K562 (cell line): ENCODE measurements around the gene SFRP2.

Experiments used
- ADNP ChIP-seq: fragments of 200-800 bp; sonication (Bioruptor generic); IDR thresholded peaks from 2 replicates; pipeline ENCODE4 v1.6.1; 2016; ENCODE audit warnings: missing genetic modification characterization, missing compliant biosample characterization
- CCNT2 ChIP-seq: IDR thresholded peaks from 2 replicates; pipeline ENCODE4 v1.6.1; 2011; ENCODE audit warnings: borderline replicate concordance, low read depth, mild to moderate bottlenecking, moderate library complexity, mixed read lengths, low read length; ENCODE audit not compliant: insufficient read length; ENCODE audit errors: extremely low read depth
- EHMT2 ChIP-seq: fragments of 450-650 bp; IDR thresholded peaks from 2 replicates; pipeline ENCODE4 v1.6.1; 2018; ENCODE audit warnings: antibody characterized with exemption
- GABPB1 ChIP-seq: sonication (generic); formaldehyde crosslinking; IDR thresholded peaks from 2 replicates; pipeline ENCODE4 v1.8.0; 2022; ENCODE audit warnings: mild to moderate bottlenecking, missing genetic modification reagents
- RAD21 ChIP-seq, 2 experiments: fragments of 250-450 bp in 1 of 2; fragments of 450-650 bp in 1 of 2; sonication (Bioruptor Pico) in 1 of 2; formaldehyde crosslinking in 1 of 2; IDR thresholded peaks in 1 of 2; conservative IDR thresholded peaks in 1 of 2; 2 replicates each; pipeline versions ENCODE4 v1.4.0 to v1.8.0; 2020 to 2022; ENCODE audit warnings: mild to moderate bottlenecking in 2 of 2, moderate library complexity in 1 of 2
- ZBTB8A ChIP-seq: fragments of 450-650 bp; IDR thresholded peaks from 2 replicates; pipeline ENCODE4 v1.6.1; 2018; ENCODE audit warnings: mild to moderate bottlenecking, moderate library complexity; ENCODE audit not compliant: partially characterized antibody
- TF ChIP-seq, protein P1 (sequence below): fragments of 250-450 bp; sonication (Bioruptor Pico); IDR thresholded peaks from 2 replicates; pipeline ENCODE4 v1.5.0; 2021; ENCODE audit warnings: mild to moderate bottlenecking, borderline replicate concordance
- TF ChIP-seq, protein P2 (sequence below), 3 experiments: IDR thresholded peaks in 2 of 3; conservative IDR thresholded peaks in 1 of 3; 2 replicates each; pipeline ENCODE4 v1.5.1; 2011 to 2012; ENCODE audit warnings: low read length in 3 of 3, mild to moderate bottlenecking in 3 of 3, control low read depth in 2 of 3, improper control_type of control experiment in 1 of 3, inconsistent platforms in 1 of 3, low read depth in 1 of 3, mixed read lengths in 1 of 3, moderate library complexity in 1 of 3; ENCODE audit not compliant: insufficient read depth in 2 of 3

DNA sequence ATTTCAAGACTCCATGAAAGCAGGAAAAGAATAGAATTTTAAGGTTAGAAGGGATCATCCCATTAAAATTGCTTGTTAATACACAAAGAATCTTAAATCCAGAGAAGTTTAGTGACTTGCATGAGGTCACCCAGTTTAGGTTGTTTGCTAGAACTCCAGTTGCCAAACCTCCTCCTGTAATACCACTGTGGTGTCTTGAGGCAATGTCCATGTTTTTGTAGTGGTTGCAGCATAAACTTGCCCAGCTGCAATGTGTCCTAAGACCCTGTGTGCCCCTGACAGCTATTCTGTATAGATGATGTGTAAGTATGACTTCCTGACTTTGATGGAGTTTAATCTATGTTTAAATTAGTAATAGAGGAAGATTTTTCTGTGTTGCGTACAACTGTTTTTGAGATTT is 6.3 kb downstream of the SFRP2 start:
- no peak for TF ChIP-seq CCNT2
- no peak for TF ChIP-seq RAD21 (CRISPR knock-in tag; conservative IDR thresholded peaks at IDR 0.05 in 1 of 2, IDR thresholded peaks at IDR 0.05 in 1 of 2)
- TF ChIP-seq ADNP (tag), result no peak
- TF ChIP-seq GABPB1 (CRISPR knock-in tag), result no peak
- no peak for TF ChIP-seq EHMT2
- TF ChIP-seq, protein P1, sequence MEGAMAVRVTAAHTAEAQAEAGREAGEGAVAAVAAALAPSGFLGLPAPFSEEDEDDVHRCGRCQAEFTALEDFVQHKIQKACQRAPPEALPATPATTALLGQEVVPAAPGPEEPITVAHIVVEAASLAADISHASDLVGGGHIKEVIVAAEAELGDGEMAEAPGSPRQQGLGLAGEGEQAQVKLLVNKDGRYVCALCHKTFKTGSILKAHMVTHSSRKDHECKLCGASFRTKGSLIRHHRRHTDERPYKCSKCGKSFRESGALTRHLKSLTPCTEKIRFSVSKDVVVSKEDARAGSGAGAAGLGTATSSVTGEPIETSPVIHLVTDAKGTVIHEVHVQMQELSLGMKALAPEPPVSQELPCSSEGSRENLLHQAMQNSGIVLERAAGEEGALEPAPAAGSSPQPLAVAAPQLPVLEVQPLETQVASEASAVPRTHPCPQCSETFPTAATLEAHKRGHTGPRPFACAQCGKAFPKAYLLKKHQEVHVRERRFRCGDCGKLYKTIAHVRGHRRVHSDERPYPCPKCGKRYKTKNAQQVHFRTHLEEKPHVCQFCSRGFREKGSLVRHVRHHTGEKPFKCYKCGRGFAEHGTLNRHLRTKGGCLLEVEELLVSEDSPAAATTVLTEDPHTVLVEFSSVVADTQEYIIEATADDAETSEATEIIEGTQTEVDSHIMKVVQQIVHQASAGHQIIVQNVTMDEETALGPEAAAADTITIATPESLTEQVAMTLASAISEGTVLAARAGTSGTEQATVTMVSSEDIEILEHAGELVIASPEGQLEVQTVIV, result no peak
- TF ChIP-seq, protein P2, sequence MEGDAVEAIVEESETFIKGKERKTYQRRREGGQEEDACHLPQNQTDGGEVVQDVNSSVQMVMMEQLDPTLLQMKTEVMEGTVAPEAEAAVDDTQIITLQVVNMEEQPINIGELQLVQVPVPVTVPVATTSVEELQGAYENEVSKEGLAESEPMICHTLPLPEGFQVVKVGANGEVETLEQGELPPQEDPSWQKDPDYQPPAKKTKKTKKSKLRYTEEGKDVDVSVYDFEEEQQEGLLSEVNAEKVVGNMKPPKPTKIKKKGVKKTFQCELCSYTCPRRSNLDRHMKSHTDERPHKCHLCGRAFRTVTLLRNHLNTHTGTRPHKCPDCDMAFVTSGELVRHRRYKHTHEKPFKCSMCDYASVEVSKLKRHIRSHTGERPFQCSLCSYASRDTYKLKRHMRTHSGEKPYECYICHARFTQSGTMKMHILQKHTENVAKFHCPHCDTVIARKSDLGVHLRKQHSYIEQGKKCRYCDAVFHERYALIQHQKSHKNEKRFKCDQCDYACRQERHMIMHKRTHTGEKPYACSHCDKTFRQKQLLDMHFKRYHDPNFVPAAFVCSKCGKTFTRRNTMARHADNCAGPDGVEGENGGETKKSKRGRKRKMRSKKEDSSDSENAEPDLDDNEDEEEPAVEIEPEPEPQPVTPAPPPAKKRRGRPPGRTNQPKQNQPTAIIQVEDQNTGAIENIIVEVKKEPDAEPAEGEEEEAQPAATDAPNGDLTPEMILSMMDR (IDR thresholded peaks at IDR 0.05 in 2 of 3, conservative IDR thresholded peaks at IDR 0.05 in 1 of 3; ENCODE audit: insufficient read depth in 2 of 3, low read depth in 1 of 3, low read length in 3 of 3), result no peak
- TF ChIP-seq ZBTB8A, result no peak
